ENCODE data around the gene SPATA9. TPM values are rescaled to one million over a fixed set of nuclear protein-coding genes. Genes with fewer than 3 reads are reported as not detected.

SPATA9 gene
- total and polyA plus RNA-seq, 2 of the 8 experiments (the other 6 are each of a cell fraction or from before 2014, with no cell fraction given), result not detected

DNA sequence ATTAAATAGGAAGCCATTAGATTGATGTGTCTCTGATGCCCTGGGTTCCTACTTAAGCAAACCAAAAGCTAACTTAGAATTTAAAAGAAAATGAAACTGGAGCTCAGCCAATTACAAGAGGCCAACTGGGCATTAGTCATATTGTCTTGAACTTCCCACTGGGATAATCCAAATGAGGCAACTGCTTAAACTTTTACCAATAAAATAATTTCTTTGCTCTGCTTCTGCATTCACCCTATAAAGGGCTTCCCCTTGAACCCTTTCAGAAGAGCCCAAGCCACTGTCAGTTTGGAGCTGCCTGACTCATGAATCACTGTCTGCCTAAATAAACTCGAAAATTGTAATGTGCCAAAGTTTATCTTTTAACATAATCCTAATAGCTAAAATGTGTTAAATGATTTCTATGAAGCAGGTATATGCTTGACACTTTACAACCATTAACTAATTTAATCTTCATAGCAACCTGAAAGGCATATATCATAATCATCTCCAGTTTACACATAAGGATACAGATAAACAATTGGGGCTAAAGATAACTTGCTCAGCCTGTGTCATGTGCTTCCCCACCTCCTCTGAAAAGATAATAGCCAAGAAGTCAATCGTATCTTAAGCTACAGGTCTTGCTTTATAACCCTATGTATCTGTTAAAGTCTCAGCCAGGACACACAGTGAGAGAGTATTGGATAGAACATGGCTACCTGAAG, 51.4 kb downstream of the SPATA9 start (continued):
- TF ChIP-seq, protein P1, sequence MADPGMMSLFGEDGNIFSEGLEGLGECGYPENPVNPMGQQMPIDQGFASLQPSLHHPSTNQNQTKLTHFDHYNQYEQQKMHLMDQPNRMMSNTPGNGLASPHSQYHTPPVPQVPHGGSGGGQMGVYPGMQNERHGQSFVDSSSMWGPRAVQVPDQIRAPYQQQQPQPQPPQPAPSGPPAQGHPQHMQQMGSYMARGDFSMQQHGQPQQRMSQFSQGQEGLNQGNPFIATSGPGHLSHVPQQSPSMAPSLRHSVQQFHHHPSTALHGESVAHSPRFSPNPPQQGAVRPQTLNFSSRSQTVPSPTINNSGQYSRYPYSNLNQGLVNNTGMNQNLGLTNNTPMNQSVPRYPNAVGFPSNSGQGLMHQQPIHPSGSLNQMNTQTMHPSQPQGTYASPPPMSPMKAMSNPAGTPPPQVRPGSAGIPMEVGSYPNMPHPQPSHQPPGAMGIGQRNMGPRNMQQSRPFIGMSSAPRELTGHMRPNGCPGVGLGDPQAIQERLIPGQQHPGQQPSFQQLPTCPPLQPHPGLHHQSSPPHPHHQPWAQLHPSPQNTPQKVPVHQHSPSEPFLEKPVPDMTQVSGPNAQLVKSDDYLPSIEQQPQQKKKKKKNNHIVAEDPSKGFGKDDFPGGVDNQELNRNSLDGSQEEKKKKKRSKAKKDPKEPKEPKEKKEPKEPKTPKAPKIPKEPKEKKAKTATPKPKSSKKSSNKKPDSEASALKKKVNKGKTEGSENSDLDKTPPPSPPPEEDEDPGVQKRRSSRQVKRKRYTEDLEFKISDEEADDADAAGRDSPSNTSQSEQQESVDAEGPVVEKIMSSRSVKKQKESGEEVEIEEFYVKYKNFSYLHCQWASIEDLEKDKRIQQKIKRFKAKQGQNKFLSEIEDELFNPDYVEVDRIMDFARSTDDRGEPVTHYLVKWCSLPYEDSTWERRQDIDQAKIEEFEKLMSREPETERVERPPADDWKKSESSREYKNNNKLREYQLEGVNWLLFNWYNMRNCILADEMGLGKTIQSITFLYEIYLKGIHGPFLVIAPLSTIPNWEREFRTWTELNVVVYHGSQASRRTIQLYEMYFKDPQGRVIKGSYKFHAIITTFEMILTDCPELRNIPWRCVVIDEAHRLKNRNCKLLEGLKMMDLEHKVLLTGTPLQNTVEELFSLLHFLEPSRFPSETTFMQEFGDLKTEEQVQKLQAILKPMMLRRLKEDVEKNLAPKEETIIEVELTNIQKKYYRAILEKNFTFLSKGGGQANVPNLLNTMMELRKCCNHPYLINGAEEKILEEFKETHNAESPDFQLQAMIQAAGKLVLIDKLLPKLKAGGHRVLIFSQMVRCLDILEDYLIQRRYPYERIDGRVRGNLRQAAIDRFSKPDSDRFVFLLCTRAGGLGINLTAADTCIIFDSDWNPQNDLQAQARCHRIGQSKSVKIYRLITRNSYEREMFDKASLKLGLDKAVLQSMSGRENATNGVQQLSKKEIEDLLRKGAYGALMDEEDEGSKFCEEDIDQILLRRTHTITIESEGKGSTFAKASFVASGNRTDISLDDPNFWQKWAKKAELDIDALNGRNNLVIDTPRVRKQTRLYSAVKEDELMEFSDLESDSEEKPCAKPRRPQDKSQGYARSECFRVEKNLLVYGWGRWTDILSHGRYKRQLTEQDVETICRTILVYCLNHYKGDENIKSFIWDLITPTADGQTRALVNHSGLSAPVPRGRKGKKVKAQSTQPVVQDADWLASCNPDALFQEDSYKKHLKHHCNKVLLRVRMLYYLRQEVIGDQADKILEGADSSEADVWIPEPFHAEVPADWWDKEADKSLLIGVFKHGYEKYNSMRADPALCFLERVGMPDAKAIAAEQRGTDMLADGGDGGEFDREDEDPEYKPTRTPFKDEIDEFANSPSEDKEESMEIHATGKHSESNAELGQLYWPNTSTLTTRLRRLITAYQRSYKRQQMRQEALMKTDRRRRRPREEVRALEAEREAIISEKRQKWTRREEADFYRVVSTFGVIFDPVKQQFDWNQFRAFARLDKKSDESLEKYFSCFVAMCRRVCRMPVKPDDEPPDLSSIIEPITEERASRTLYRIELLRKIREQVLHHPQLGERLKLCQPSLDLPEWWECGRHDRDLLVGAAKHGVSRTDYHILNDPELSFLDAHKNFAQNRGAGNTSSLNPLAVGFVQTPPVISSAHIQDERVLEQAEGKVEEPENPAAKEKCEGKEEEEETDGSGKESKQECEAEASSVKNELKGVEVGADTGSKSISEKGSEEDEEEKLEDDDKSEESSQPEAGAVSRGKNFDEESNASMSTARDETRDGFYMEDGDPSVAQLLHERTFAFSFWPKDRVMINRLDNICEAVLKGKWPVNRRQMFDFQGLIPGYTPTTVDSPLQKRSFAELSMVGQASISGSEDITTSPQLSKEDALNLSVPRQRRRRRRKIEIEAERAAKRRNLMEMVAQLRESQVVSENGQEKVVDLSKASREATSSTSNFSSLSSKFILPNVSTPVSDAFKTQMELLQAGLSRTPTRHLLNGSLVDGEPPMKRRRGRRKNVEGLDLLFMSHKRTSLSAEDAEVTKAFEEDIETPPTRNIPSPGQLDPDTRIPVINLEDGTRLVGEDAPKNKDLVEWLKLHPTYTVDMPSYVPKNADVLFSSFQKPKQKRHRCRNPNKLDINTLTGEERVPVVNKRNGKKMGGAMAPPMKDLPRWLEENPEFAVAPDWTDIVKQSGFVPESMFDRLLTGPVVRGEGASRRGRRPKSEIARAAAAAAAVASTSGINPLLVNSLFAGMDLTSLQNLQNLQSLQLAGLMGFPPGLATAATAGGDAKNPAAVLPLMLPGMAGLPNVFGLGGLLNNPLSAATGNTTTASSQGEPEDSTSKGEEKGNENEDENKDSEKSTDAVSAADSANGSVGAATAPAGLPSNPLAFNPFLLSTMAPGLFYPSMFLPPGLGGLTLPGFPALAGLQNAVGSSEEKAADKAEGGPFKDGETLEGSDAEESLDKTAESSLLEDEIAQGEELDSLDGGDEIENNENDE (IDR thresholded peaks at IDR 0.05; ENCODE audit: insufficient replicate concordance, low read length), result no peak
- TF ChIP-seq, protein P2, sequence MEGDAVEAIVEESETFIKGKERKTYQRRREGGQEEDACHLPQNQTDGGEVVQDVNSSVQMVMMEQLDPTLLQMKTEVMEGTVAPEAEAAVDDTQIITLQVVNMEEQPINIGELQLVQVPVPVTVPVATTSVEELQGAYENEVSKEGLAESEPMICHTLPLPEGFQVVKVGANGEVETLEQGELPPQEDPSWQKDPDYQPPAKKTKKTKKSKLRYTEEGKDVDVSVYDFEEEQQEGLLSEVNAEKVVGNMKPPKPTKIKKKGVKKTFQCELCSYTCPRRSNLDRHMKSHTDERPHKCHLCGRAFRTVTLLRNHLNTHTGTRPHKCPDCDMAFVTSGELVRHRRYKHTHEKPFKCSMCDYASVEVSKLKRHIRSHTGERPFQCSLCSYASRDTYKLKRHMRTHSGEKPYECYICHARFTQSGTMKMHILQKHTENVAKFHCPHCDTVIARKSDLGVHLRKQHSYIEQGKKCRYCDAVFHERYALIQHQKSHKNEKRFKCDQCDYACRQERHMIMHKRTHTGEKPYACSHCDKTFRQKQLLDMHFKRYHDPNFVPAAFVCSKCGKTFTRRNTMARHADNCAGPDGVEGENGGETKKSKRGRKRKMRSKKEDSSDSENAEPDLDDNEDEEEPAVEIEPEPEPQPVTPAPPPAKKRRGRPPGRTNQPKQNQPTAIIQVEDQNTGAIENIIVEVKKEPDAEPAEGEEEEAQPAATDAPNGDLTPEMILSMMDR (IDR thresholded peaks at IDR 0.05; ENCODE audit: control extremely low read depth in 1 of 3, insufficient read depth in 1 of 3, low read depth in 1 of 3, low read length in 3 of 3), result no peak
